Spleen (tissue), 11 donors: ENCODE measurements around the gene PCDHGB1. TPM values are rescaled to one million over a fixed set of nuclear protein-coding genes. Genes with fewer than 3 reads are reported as not detected.
"Not testable (repeated sequence)": the region's sequence is repeated elsewhere in the genome, so short reads cannot be mapped to it uniquely, and the experiment has no call there.

Source experiments
- DNase-seq: peaks from one replicate; pipeline ENCODE4 v3.0.0-alpha.2; 2020
- H3K27ac ChIP-seq, 8 donors: fragments of 200-600 bp; sonication (generic) in 7 of 8; 1 replicate in 4 of 8; 2 replicates in 4 of 8; pipeline versions ENCODE4 v1.5.0 to v1.8.0; 2016 to 2021; ENCODE audit warnings: inconsistent platforms in 4 of 8, mild to moderate bottlenecking in 4 of 8, moderate library complexity in 1 of 8
- H3K27me3 ChIP-seq, 7 donors: fragments of 200-600 bp; sonication (generic) in 6 of 7; replicated peaks in 1 of 7; 1 replicate in 4 of 7; 2 replicates in 3 of 7; pipeline versions ENCODE4 v1.5.0 to v1.8.0; 2016 to 2021; ENCODE audit warnings: inconsistent platforms in 3 of 7, mild to moderate bottlenecking in 1 of 7
- H3K36me3 ChIP-seq, 6 donors: fragments of 200-600 bp; sonication (generic) in 5 of 6; 1 replicate in 4 of 6; 2 replicates in 2 of 6; pipeline versions ENCODE4 v1.5.0 to v1.8.0; 2016 to 2021; ENCODE audit warnings: inconsistent platforms in 2 of 6
- H3K4me1 ChIP-seq, 6 donors: fragments of 200-600 bp; sonication (generic) in 5 of 6; 1 replicate in 3 of 6; 2 replicates in 3 of 6; pipeline versions ENCODE4 v1.5.0 to v1.8.0; 2016 to 2021; ENCODE audit warnings: inconsistent platforms in 3 of 6
- H3K4me3 ChIP-seq, 8 donors: fragments of 200-600 bp; sonication (generic) in 7 of 8; 1 replicate in 4 of 8; 2 replicates in 4 of 8; pipeline versions ENCODE4 v1.5.0 to v1.8.0; 2016 to 2021; ENCODE audit warnings: inconsistent platforms in 4 of 8, mild to moderate bottlenecking in 4 of 8, moderate library complexity in 2 of 8
- H3K9me3 ChIP-seq, 8 donors: fragments of 200-600 bp; sonication (generic) in 7 of 8; 1 replicate in 4 of 8; 2 replicates in 4 of 8; pipeline versions ENCODE4 v1.5.0 to v1.8.0; 2016 to 2021; ENCODE audit warnings: inconsistent platforms in 4 of 8
- CTCF ChIP-seq, 11 experiments: fragments of 200-600 bp in 7 of 11; fragments of 450-650 bp in 4 of 11; sonication (generic) in 4 of 11; IDR thresholded peaks in 8 of 11; conservative IDR thresholded peaks in 3 of 11; 1 replicate in 7 of 11; 2 replicates in 4 of 11; pipeline versions ENCODE4 v1.4.0 to v1.8.0; 2016 to 2021; ENCODE audit warnings: antibody characterized with exemption in 11 of 11, inconsistent platforms in 4 of 11, mild to moderate bottlenecking in 1 of 11
- POLR2A ChIP-seq, 3 donors: fragments of 450-650 bp; IDR thresholded peaks; one replicate each; pipeline ENCODE4 v1.5.1; 2017; ENCODE audit warnings: antibody characterized with exemption in 3 of 3, mild to moderate bottlenecking in 1 of 3
- POLR2AphosphoS5 ChIP-seq, 3 donors: sonication (generic); formaldehyde crosslinking; IDR thresholded peaks; one replicate each; pipeline ENCODE4 v1.5.1; 2017; ENCODE audit warnings: antibody characterized with exemption in 3 of 3
- WGBS, 5 donors: extraction: QIAGEN DNeasy Blood & Tissue Kit in 3 of 5; methylation state at CpG; one replicate each; pipeline versions ENCODE4 v1.1.5 to v1.1.7; 2013 to 2018; 5-methylcytosine and 5-hydroxymethylcytosine counted together
- intact Hi-C: fragments of 100-400 bp; cut with DNase I; formaldehyde crosslinking; loops from one replicate; pipeline ENCODE4 v1.15.0; 2023; ENCODE audit warnings: low total_unique reads
- polyA plus RNA-seq, 3 donors: library from polyadenylated mRNA; stranded (reverse); fragments of 200-250 nt; gene quantifications; one replicate each; pipeline ENCODE4 v1.2.1, GENCODE V29; 2013
- total RNA-seq, 7 donors: library from RNA; depleted of rRNA in 3 of 7; stranded (reverse); fragments of >200 nt in 3 of 7; fragmentation: NEBNext Ultra II Directional in 4 of 7; extraction: Animal tissue kit (Norgen Biotek cat#: 25700) in 4 of 7; gene quantifications; one replicate each; pipeline versions ENCODE4 v1.1.0 to v1.2.1, GENCODE V29; 2016 to 2021
- donor health status: healthy with polysubstance abuse.
- donor health status: DM: no; HTN: no; CAD: no; lungs with moderate emphysema.
- donor health status: DM: no; HTN: no; CAD: no.
- donor health status: Bipolar disorder and iron deficiency.
- donor health status: healthy.
- donor health status: DM: no; HTN: no; CAD: no.
- donor health status: DM: yes; HTN: yes; CAD: no.

Gene PCDHGB1
- total and polyA plus RNA-seq, 10 donors: 0.04 to 3.7 (median 1.5) TPM; not detected in 1

- H3K4me1 ChIP-seq, DNase-seq, H3K27ac ChIP-seq, intact Hi-C loops: not testable (repeated sequence)
- Histone ChIP-seq H3K9me3 (peaks cover 7 to 96% (median 81%) of the 10 kb centered on the region in 8 donors), H3K4me3 (peak within 1 kb of the TSS in 6 of 8 donors; percentile 9 to 62 (median 20)), H3K36me3 (peaks cover 0 to 11% (median 0%) of the 10 kb centered on the region in 6 donors), H3K27me3 (peaks cover 0 to 93% (median 22%) of the 10 kb centered on the region in 7 donors)
- WGBS, 5 donors: 7 to 16% (median 11%) methylated on average over 20 to 25 of the region's 43 CpGs
- peak in 7 of 11 experiments; percentile 19 to 51 (median 45) for TF ChIP-seq CTCF (IDR thresholded peaks at IDR 0.05 in 8 of 11, conservative IDR thresholded peaks at IDR 0.05 in 3 of 11)
Measured at GRCh38 chr5:141397756-141398551, 48.1 kb downstream of the PCDHGB1 start, which contains the start of gene PCDHGB5. Gene PCDHGB5 (plus strand): TSS chr5:141397947. CDS start chr5:141398128, 181 bp downstream.

GRCh38 chr5:141398608-141399007 is 48.7 kb downstream of the PCDHGB1 start:
- H3K9me3 ChIP-seq: peaks cover 7 to 96% (median 81%) of the 10 kb centered on the region in 8 donors
- TF ChIP-seq POLR2AphosphoS5 (IDR thresholded peaks at IDR 0.05) (no peak), CTCF (IDR thresholded peaks at IDR 0.05 in 8 of 11, conservative IDR thresholded peaks at IDR 0.05 in 3 of 11) (no peak), POLR2A (IDR thresholded peaks at IDR 0.05) (no peak)

GRCh38 chr5:141399555-141400258 is 49.8 kb downstream of the PCDHGB1 start:
- DNase-seq: no peak
- no peak overlapping the region for H3K27ac ChIP-seq
- H3K4me1 ChIP-seq: no peaks in the 10 kb centered on the region
- intact Hi-C loops: no loop called here
- 30 to 40% (median 35%) methylated on average over 15 to 61 of the region's 61 CpGs for whole genome bisulfite sequencing, 5 donors
- peaks cover 0 to 93% (median 23%) of the 10 kb centered on the region in 7 donors for H3K27me3 ChIP-seq
- peaks cover 0 to 7% (median 0%) of the 10 kb centered on the region in 6 donors for H3K36me3 ChIP-seq
- TF ChIP-seq POLR2AphosphoS5 (IDR thresholded peaks at IDR 0.05) (no peak), CTCF (IDR thresholded peaks at IDR 0.05 in 8 of 11, conservative IDR thresholded peaks at IDR 0.05 in 3 of 11) (no peak), POLR2A (IDR thresholded peaks at IDR 0.05) (no peak)
- H3K4me3 ChIP-seq: peak overlapping the region in 1 of 8 donors; percentile 4
- peaks cover 7 to 96% (median 79%) of the 10 kb centered on the region in 8 donors for H3K9me3 ChIP-seq

More at GRCh38 chr5:141398608-141399007, 48.7 kb downstream of the PCDHGB1 start:
- Histone ChIP-seq H3K27me3 (peaks cover 0 to 93% (median 25%) of the 10 kb centered on the region in 7 donors), H3K4me3 (peak overlapping the region in 1 of 8 donors; percentile 24), H3K36me3 (peaks cover 0 to 7% (median 0%) of the 10 kb centered on the region in 6 donors), H3K4me1 (no peaks in the 10 kb centered on the region), H3K27ac (no peak overlapping the region)
- intact Hi-C loops: no loop called here
- 24 to 39% (median 29%) methylated on average over 15 of the region's 15 CpGs for WGBS, 5 donors
- no peak for DNase-seq

Other genes starting within 250 kb of the PCDHGB1 start
Only the 30 nearest of the 37 such genes appear.
- gene PCDHB9, start 162.9 kb upstream of the PCDHGB1 start, total RNA-seq: 1 to 10 TPM in 5 of 7 donors, under 1 TPM in 2; 0.40 to 4.9 (median 1.5) TPM
- gene PCDHB9, start 162.9 kb upstream of the PCDHGB1 start, polyA plus RNA-seq: under 1 TPM; 0.06 to 0.19 (median 0.09) TPM
- 1 to 10 TPM in 4 of 7 donors, under 1 TPM in 3; 0.74 to 2.7 (median 1.4) TPM for gene PCDHB10, start 157.7 kb upstream of the PCDHGB1 start, total RNA-seq
- under 1 TPM; 0.09 to 0.26 (median 0.15) TPM for gene PCDHB10, start 157.7 kb upstream of the PCDHGB1 start, polyA plus RNA-seq
- 1 to 10 TPM in 5 of 7 donors, under 1 TPM in 2; 0.68 to 3.4 (median 1.2) TPM for gene PCDHB11, start 150.5 kb upstream of the PCDHGB1 start, total RNA-seq
- gene PCDHB11, start 150.5 kb upstream of the PCDHGB1 start, polyA plus RNA-seq: under 1 TPM; 0.07 to 0.19 (median 0.14) TPM
- gene PCDHB12, start 141.4 kb upstream of the PCDHGB1 start, total RNA-seq: 1 to 10 TPM; 1.1 to 2.4 (median 1.8) TPM
- gene PCDHB12, start 141.4 kb upstream of the PCDHGB1 start, polyA plus RNA-seq: under 1 TPM; 0.11 to 0.16 (median 0.11) TPM
- gene PCDHB13, start 136.2 kb upstream of the PCDHGB1 start, total RNA-seq: 1 to 10 TPM; 1.4 to 6.8 (median 4.0) TPM
- gene PCDHB13, start 136.2 kb upstream of the PCDHGB1 start, polyA plus RNA-seq: under 1 TPM; 0.09 to 0.38 (median 0.12) TPM
- 1 to 10 TPM; 1.6 to 5.9 (median 2.8) TPM for gene PCDHB14, start 126.8 kb upstream of the PCDHGB1 start, total RNA-seq
- gene PCDHB14, start 126.8 kb upstream of the PCDHGB1 start, polyA plus RNA-seq: under 1 TPM; 0.27 to 0.93 (median 0.30) TPM
- 1 to 10 TPM; 1.7 to 5.6 (median 3.8) TPM for gene PCDHB15, start 104.7 kb upstream of the PCDHGB1 start, total RNA-seq
- 1 to 10 TPM in 1 of 3 donors, under 1 TPM in 2; 0.42 to 1.1 (median 0.72) TPM for gene PCDHB15, start 104.7 kb upstream of the PCDHGB1 start, polyA plus RNA-seq
- 1 to 10 TPM in 6 of 7 donors, under 1 TPM in 1; 0.57 to 3.0 (median 2.2) TPM for gene SLC25A2, start 46.0 kb upstream of the PCDHGB1 start, total RNA-seq
- under 1 TPM; 0.05 to 0.22 (median 0.07) TPM for gene SLC25A2, start 46.0 kb upstream of the PCDHGB1 start, polyA plus RNA-seq
- 10 to 100 TPM; 67.6 to 80.6 (median 75.7) TPM for gene TAF7, start 29.3 kb upstream of the PCDHGB1 start, total RNA-seq
- gene TAF7, start 29.3 kb upstream of the PCDHGB1 start, polyA plus RNA-seq: 100 to 1,000 TPM in 2 of 3 donors, 10 to 100 TPM in 1; 91.1 to 112 (median 111) TPM
- under 1 TPM in 6 of 7 donors, not detected in 1; 0.17 to 0.52 (median 0.36) TPM for gene PCDHGA1, start 19.6 kb upstream of the PCDHGB1 start, total RNA-seq
- under 1 TPM; 0.04 to 0.06 (median 0.06) TPM for gene PCDHGA1, start 19.6 kb upstream of the PCDHGB1 start, polyA plus RNA-seq
- 1 to 10 TPM in 6 of 7 donors, under 1 TPM in 1; 0.84 to 3.9 (median 1.8) TPM for gene PCDHGA2, start 11.3 kb upstream of the PCDHGB1 start, total RNA-seq
- under 1 TPM; 0.04 to 0.19 (median 0.06) TPM for gene PCDHGA2, start 11.3 kb upstream of the PCDHGB1 start, polyA plus RNA-seq
- 1 to 10 TPM in 5 of 7 donors, under 1 TPM in 2; 0.60 to 4.4 (median 2.1) TPM for gene PCDHGA3, start 6.3 kb upstream of the PCDHGB1 start, total RNA-seq
- gene PCDHGA3, start 6.3 kb upstream of the PCDHGB1 start, polyA plus RNA-seq: under 1 TPM in 1 of 3 donors, not detected in 2; 0.22 TPM
- gene PCDHGA4, start 4.9 kb downstream of the PCDHGB1 start, total RNA-seq: 1 to 10 TPM; 1.4 to 4.5 (median 2.7) TPM
- gene PCDHGA4, start 4.9 kb downstream of the PCDHGB1 start, polyA plus RNA-seq: under 1 TPM; 0.04 to 0.16 (median 0.05) TPM
- 1 to 10 TPM; 1.7 to 4.5 (median 3.5) TPM for gene PCDHGB2, start 9.9 kb downstream of the PCDHGB1 start, total RNA-seq
- gene PCDHGB2, start 9.9 kb downstream of the PCDHGB1 start, polyA plus RNA-seq: under 1 TPM in 2 of 3 donors, not detected in 1; 0.09 to 0.22 TPM
- gene PCDHGA5, start 14.1 kb downstream of the PCDHGB1 start, total RNA-seq: 1 to 10 TPM; 1.4 to 3.1 (median 2.3) TPM
- under 1 TPM in 2 of 3 donors, not detected in 1; 0.04 to 0.22 TPM for gene PCDHGA5, start 14.1 kb downstream of the PCDHGB1 start, polyA plus RNA-seq
- 1 to 10 TPM; 1.3 to 5.0 (median 3.9) TPM for gene PCDHGB3, start 20.1 kb downstream of the PCDHGB1 start, total RNA-seq
- under 1 TPM; 0.06 to 0.38 (median 0.09) TPM for gene PCDHGB3, start 20.1 kb downstream of the PCDHGB1 start, polyA plus RNA-seq
- 1 to 10 TPM; 2.2 to 5.0 (median 4.2) TPM for gene PCDHGA6, start 23.8 kb downstream of the PCDHGB1 start, total RNA-seq
- gene PCDHGA6, start 23.8 kb downstream of the PCDHGB1 start, polyA plus RNA-seq: under 1 TPM; 0.35 to 0.58 (median 0.54) TPM
- 1 to 10 TPM; 1.2 to 5.4 (median 2.0) TPM for gene PCDHGA7, start 32.6 kb downstream of the PCDHGB1 start, total RNA-seq
- gene PCDHGA7, start 32.6 kb downstream of the PCDHGB1 start, polyA plus RNA-seq: under 1 TPM; 0.18 to 0.29 (median 0.22) TPM
- 1 to 10 TPM; 1.6 to 3.9 (median 3.0) TPM for gene PCDHGB4, start 37.6 kb downstream of the PCDHGB1 start, total RNA-seq
- under 1 TPM; 0.02 to 0.29 (median 0.14) TPM for gene PCDHGB4, start 37.6 kb downstream of the PCDHGB1 start, polyA plus RNA-seq
- gene PCDHGA8, start 42.5 kb downstream of the PCDHGB1 start, total RNA-seq: 1 to 10 TPM in 6 of 7 donors, under 1 TPM in 1; 0.70 to 3.9 (median 2.1) TPM
- under 1 TPM in 2 of 3 donors, not detected in 1; 0.04 to 0.13 TPM for gene PCDHGA8, start 42.5 kb downstream of the PCDHGB1 start, polyA plus RNA-seq
- 1 to 10 TPM; 3.9 to 8.0 (median 5.6) TPM for gene PCDHGB5, start 47.8 kb downstream of the PCDHGB1 start, total RNA-seq
- gene PCDHGB5, start 47.8 kb downstream of the PCDHGB1 start, polyA plus RNA-seq: under 1 TPM; 0.07 to 0.32 (median 0.17) TPM
- 1 to 10 TPM; 2.6 to 9.6 (median 4.7) TPM for gene PCDHGA9, start 52.7 kb downstream of the PCDHGB1 start, total RNA-seq
- gene PCDHGA9, start 52.7 kb downstream of the PCDHGB1 start, polyA plus RNA-seq: under 1 TPM in 2 of 3 donors, not detected in 1; 0.11 to 0.29 TPM
- 1 to 10 TPM; 3.1 to 6.8 (median 5.2) TPM for gene PCDHGB6, start 57.9 kb downstream of the PCDHGB1 start, total RNA-seq
- under 1 TPM; 0.13 to 0.42 (median 0.20) TPM for gene PCDHGB6, start 57.9 kb downstream of the PCDHGB1 start, polyA plus RNA-seq
- gene PCDHGA10, start 62.9 kb downstream of the PCDHGB1 start, total RNA-seq: 1 to 10 TPM; 2.5 to 6.9 (median 4.6) TPM
- gene PCDHGA10, start 62.9 kb downstream of the PCDHGB1 start, polyA plus RNA-seq: under 1 TPM; 0.15 to 0.35 (median 0.17) TPM
- gene PCDHGB7, start 67.6 kb downstream of the PCDHGB1 start, total RNA-seq: 10 to 100 TPM in 2 of 7 donors, 1 to 10 TPM in 5; 5.7 to 11.9 (median 8.1) TPM
- gene PCDHGB7, start 67.6 kb downstream of the PCDHGB1 start, polyA plus RNA-seq: under 1 TPM; 0.14 to 0.42 (median 0.15) TPM
- 1 to 10 TPM; 1.8 to 5.7 (median 3.2) TPM for gene PCDHGA11, start 71.0 kb downstream of the PCDHGB1 start, total RNA-seq
- under 1 TPM; 0.13 to 0.26 (median 0.18) TPM for gene PCDHGA11, start 71.0 kb downstream of the PCDHGB1 start, polyA plus RNA-seq
- 1 to 10 TPM; 3.3 to 6.3 (median 5.4) TPM for gene PCDHGA12, start 80.4 kb downstream of the PCDHGB1 start, total RNA-seq
- gene PCDHGA12, start 80.4 kb downstream of the PCDHGB1 start, polyA plus RNA-seq: under 1 TPM; 0.02 to 0.54 (median 0.12) TPM
- gene PCDHGC3, start 125.9 kb downstream of the PCDHGB1 start, total RNA-seq: 10 to 100 TPM; 10.7 to 26.7 (median 22.5) TPM
- gene PCDHGC3, start 125.9 kb downstream of the PCDHGB1 start, polyA plus RNA-seq: 10 to 100 TPM in 2 of 3 donors, 1 to 10 TPM in 1; 7.0 to 12.7 (median 10.3) TPM
- 1 to 10 TPM; 1.3 to 3.9 (median 2.6) TPM for gene PCDHGC4, start 134.9 kb downstream of the PCDHGB1 start, total RNA-seq
- under 1 TPM in 2 of 3 donors, not detected in 1; 0.03 TPM for gene PCDHGC4, start 134.9 kb downstream of the PCDHGB1 start, polyA plus RNA-seq
- 1 to 10 TPM in 5 of 7 donors, under 1 TPM in 2; 0.93 to 2.5 (median 1.2) TPM for gene PCDHGC5, start 139.0 kb downstream of the PCDHGB1 start, total RNA-seq
- under 1 TPM in 2 of 3 donors, not detected in 1; 0.02 to 0.10 TPM for gene PCDHGC5, start 139.0 kb downstream of the PCDHGB1 start, polyA plus RNA-seq